ENCODE results near the gene TRIM8.
"Not testable (repeated sequence)": the region's sequence is repeated elsewhere in the genome, so short reads cannot be mapped to it uniquely, and the experiment has no call there.

The TRIM8 gene

GRCh38 chr10:102650655-102651454 lies 6.6 kb downstream of the TRIM8 start:
- no peak for DNase-seq

- DNase-seq = no peak
Measured at GRCh38 chr10:102651455-102652169, 7.3 kb downstream of the TRIM8 start.

GRCh38 chr10:102652170-102652916 lies 8.1 kb downstream of the TRIM8 start:
- no peak for DNase-seq

DNA sequence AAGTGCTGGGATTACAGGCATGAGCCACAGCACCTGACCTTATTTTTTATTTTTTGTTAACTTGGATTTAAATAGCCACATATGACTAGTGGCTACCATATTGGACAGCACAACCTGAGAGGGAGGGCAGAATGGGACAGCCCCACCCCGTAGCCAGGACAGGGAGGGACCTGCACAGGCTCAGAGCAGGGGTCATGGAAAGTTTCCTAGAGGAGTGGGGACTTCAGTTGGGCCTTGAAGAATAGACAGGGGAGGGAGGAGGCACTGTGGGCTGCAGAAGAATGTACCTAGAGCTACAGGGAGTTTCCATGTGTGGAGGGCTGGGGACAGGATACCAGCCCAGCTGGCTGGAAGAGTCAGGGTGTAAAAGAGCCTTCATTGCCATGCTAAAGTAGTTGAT lies 8.8 kb downstream of the TRIM8 start:
- DNase-seq = no peak

DNA sequence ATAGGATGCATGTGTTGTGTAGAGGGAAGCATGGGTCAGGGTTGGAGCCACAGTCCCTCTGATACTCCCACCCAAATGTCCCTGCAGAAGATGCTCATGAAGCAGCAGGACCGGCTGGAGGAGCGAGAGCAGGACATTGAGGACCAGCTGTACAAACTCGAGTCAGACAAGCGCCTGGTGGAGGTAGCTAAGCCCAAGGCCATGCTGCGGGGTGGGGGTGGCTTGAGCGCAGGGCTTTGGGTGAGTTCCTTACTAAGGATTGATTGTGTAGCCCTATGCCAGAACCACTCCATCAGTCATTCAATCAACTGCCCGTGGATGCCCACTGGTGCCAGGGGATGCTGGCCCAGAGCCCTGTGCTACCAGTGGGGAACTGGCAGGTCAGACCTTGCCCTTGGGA lies 10.3 kb downstream of the TRIM8 start:
- no peak for DNase-seq

- DNase-seq = no peak
Measured at GRCh38 chr10:102654969-102655368, 10.7 kb downstream of the TRIM8 start.

DNA sequence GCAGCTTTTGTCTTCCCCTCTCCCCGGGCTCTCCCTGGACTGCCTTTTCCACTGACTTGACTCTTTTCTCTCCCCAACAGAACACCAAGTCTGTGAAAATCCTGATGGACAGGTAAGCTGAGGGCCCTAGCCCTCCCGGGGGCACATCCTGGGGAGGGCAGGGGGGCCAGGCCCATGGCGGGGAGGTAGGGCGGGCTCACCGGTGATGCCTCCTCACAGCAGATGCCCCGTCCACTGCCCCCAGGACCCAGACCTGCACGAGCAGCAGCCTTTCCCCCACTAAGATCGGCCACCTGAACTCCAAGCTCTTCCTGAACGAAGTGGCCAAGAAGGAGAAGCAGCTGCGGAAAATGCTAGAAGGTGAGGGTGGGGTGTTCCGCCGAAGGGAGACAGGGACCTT lies 11.7 kb downstream of the TRIM8 start:
- no peak for DNase-seq

DNA sequence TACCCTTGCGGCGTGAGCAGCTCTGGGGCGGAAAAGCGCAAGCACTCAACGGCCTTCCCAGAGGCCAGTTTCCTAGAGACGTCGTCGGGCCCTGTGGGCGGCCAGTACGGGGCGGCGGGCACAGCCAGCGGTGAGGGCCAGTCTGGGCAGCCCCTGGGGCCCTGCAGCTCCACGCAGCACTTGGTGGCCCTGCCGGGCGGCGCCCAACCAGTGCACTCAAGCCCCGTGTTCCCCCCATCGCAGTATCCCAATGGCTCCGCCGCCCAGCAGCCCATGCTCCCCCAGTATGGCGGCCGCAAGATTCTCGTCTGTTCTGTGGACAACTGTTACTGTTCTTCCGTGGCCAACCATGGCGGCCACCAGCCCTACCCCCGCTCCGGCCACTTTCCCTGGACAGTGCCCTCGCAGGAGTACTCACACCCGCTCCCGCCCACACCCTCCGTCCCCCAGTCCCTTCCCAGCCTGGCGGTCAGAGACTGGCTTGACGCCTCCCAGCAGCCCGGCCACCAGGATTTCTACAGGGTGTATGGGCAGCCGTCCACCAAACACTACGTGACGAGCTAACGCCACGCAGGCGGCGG lies 12.6 kb downstream of the TRIM8 start:
- DNase-seq = no peak

DNA sequence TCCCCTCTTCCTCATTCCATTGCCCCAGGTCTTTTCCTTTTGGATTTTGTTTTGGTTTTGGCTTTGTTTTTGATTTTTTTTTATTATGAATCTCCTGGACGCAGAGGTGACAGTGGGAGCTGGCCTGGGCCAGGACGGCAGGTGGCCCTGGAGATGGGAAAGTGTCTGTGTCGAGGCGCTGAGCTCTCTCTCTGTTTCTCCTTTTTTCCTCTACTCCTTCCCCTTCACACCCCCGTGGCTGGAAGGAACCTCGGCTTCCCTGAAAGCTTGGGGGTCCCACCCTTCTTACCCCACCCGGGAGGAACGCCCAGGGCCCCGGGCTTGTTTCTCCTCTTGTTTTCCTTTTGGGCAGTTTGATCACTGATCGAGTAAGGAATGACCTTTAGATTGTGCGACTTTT lies 13.2 kb downstream of the TRIM8 start:
- DNase-seq = no peak

GRCh38 chr10:102657984-102658724 lies 13.9 kb downstream of the TRIM8 start:
- DNase-seq = no peak

DNA sequence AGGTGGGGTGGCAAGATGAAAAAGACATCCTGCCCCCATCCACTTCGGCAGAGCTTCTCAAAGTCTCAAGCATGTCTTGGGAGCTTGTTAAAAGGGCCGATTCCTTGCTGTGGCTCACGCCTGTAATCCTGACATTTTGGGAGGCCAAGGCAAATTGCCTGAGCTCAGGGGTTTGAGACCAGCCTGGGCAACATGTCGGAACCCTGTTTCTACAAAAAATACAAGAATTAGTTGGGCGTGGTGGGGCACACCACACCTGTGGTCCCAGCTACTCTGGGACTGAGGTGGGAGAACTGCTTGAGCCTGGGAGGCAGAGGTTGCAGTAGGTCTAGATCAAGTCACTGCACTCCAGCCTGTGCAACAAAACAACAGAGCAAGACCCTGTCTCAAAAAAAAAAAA lies 14.5 kb downstream of the TRIM8 start:
- no peak for DNase-seq

- peak; percentile 72 for DNase-seq
Measured at GRCh38 chr10:102660888-102661657, 16.8 kb downstream of the TRIM8 start.

DNA sequence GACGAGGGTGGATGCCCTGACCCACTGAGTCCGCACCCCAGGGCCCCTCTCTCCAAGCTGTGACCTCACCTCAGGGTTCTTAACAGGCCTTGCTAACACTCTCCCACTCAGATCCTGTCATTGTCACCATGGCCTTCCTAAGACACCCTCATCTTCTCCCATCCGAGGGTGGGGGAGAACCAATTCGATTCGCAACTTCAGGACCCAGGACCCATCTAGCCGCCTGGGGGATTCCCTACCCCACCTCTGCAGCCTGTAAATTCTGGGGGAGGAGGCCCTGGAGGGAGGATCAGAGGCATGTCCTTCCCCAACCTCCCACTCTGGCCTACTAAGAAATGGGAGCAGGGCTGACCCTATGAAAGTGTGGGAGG lies 17.4 kb downstream of the TRIM8 start:
- no peak for DNase-seq

DNA sequence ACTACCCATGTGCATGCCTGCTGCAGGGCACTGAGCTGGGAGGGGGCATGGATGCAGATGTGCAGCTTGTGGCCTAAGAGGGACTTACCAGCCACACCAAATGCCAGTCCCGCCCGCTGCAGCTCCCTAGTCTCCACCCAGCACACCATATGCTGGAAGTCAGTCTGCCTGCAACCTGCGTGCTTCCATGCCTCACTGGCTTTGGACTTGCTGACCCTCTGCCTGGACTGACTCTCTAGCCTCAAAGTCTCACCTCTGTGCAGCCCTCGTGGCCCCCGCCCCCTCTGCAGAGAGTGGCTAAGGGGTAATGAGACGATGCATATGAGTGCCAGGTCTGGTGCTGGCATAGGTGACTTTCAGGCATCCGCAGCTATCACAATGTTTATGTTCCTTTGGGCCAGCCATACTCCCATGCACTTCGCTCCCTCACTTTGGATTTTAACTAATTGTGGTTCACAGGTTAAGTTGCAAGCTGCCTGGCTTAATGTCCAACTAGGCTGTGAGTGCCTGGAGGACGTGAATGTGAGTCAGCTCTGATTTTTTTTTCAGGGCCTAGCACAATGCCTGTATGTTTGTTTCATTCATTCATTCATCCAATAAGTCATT lies 21.7 kb downstream of the TRIM8 start:
- no peak for DNase-seq

DNA sequence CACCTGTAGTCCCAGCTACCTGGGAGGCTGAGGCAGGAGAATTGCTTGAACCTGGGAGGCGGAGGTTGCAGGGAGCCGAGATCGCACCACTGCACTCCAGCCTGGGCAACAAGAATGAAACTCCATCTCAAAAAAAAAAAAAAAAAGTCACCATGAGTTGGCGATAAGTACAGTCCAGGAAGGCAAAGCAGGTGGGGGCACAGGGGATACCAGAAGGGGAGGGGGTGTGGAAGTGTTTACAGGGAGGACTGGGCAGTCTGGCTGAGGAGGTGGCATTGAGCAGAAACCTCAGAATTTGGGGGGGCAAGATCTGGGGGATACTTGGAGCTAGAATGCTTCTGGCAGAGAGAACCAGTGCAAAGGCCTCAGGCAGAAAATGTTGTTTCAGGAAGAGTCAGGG lies 23.1 kb downstream of the TRIM8 start:
- DNase-seq = not testable (repeated sequence)

- no peak for DNase-seq
Measured at GRCh38 chr10:102668326-102669107, 24.2 kb downstream of the TRIM8 start.

- no peak for DNase-seq
Measured at GRCh38 chr10:102669206-102670064, 25.2 kb downstream of the TRIM8 start.

DNA sequence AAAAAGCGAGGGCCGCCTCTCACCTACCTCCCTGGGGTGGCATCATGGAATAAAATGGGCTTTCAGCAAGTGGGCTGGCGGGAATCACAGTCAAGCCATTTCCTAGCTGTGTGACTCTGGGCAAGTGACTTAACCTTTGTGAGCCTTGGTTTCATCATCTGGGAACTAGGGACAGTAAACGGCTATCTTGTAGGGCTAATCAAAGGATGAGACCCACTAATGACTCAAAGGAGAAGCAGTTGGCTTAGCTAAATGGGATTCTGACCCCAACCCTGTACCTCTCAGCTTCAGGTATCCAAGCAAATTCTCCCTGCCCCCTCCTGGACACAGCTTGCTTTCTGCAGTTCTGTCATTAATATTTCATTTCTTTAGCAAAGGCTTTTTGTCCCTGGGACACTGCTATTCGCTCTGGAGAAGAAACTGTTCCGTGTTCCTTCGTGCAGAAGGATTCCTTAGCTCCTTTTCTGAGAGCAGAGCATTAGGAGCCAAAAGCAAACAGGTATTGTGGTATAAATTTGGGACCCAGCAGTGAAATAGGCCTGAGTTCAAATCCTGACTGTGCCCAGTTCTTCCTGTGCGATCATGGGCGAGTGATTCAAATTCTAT lies 25.9 kb downstream of the TRIM8 start:
- no peak for DNase-seq
